ENCODE results near the gene PACRG. TPM values are rescaled to one million over a fixed set of nuclear protein-coding genes. Genes with fewer than 3 reads are reported as not detected.

Gene PACRG
- total and polyA plus RNA-seq, 2 experiments from 2014 or later: 0.17 to 0.68 TPM

DNA sequence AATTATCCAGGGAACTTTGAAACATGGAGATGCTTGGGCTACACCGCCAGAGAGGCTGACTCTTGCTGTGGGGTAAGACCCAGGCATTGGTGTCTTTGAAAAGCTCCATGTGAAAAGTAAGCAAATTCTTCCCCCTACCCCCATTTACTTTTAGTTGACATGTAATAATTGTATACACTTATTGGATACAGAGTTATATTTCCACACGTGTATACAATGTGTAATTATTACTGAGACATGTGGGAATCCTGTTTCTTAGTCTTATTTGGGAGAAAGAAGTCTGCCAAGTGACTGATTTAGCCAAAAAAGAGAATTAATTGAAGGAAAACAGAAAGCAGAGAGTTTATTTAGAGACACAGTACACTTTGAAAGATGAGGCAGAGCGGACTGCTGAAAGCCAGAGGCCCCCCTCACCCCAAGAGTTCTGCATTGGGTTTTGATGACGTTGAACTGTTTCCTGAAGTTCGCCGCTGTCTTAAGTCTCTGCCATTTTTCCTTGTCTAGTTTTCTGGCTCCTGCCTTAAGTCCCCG is 193.8 kb downstream of the PACRG start:
- H3K27ac ChIP-seq (ENCODE audit: low read depth): no peak overlapping the region
- no peaks in the 10 kb centered on the region for H4K20me1 ChIP-seq (replicated peaks; ENCODE audit: insufficient read depth)
- peaks cover 3% of the 10 kb centered on the region for H3K27me3 Mint-ChIP-seq (ENCODE audit: insufficient read depth, low read depth, poor library complexity)
- H3K79me2 ChIP-seq (replicated peaks; ENCODE audit: insufficient read depth): no peaks in the 10 kb centered on the region
- ATAC-seq: no peak
- no peak overlapping the region for H3K4me3 ChIP-seq
- H3K4me3 Mint-ChIP-seq: no peak overlapping the region
- peaks cover 10% of the 10 kb centered on the region; the same call in 2 of the 3 replicates for H3K36me3 Mint-ChIP-seq (ENCODE audit: low read depth)
- H3K9me3 Mint-ChIP-seq: peaks cover 24% of the 10 kb centered on the region
- DNase-seq (ENCODE audit: low spot score): no peak
- TF ChIP-seq, protein P1, sequence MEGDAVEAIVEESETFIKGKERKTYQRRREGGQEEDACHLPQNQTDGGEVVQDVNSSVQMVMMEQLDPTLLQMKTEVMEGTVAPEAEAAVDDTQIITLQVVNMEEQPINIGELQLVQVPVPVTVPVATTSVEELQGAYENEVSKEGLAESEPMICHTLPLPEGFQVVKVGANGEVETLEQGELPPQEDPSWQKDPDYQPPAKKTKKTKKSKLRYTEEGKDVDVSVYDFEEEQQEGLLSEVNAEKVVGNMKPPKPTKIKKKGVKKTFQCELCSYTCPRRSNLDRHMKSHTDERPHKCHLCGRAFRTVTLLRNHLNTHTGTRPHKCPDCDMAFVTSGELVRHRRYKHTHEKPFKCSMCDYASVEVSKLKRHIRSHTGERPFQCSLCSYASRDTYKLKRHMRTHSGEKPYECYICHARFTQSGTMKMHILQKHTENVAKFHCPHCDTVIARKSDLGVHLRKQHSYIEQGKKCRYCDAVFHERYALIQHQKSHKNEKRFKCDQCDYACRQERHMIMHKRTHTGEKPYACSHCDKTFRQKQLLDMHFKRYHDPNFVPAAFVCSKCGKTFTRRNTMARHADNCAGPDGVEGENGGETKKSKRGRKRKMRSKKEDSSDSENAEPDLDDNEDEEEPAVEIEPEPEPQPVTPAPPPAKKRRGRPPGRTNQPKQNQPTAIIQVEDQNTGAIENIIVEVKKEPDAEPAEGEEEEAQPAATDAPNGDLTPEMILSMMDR (conservative IDR thresholded peaks at IDR 0.05; ENCODE audit: low read depth in 2 of 2): no peak
- TF ChIP-seq EZH2 (IDR thresholded peaks at IDR 0.05; ENCODE audit: low read depth, unreplicated experiment): no peak
- no peak for TF ChIP-seq ZNF114 (CRISPR knock-in tag; IDR thresholded peaks at IDR 0.05)
- no peak for TF ChIP-seq STAT1 (IDR thresholded peaks at IDR 0.05; ENCODE audit: unreplicated experiment)
- TF ChIP-seq, protein P2, sequence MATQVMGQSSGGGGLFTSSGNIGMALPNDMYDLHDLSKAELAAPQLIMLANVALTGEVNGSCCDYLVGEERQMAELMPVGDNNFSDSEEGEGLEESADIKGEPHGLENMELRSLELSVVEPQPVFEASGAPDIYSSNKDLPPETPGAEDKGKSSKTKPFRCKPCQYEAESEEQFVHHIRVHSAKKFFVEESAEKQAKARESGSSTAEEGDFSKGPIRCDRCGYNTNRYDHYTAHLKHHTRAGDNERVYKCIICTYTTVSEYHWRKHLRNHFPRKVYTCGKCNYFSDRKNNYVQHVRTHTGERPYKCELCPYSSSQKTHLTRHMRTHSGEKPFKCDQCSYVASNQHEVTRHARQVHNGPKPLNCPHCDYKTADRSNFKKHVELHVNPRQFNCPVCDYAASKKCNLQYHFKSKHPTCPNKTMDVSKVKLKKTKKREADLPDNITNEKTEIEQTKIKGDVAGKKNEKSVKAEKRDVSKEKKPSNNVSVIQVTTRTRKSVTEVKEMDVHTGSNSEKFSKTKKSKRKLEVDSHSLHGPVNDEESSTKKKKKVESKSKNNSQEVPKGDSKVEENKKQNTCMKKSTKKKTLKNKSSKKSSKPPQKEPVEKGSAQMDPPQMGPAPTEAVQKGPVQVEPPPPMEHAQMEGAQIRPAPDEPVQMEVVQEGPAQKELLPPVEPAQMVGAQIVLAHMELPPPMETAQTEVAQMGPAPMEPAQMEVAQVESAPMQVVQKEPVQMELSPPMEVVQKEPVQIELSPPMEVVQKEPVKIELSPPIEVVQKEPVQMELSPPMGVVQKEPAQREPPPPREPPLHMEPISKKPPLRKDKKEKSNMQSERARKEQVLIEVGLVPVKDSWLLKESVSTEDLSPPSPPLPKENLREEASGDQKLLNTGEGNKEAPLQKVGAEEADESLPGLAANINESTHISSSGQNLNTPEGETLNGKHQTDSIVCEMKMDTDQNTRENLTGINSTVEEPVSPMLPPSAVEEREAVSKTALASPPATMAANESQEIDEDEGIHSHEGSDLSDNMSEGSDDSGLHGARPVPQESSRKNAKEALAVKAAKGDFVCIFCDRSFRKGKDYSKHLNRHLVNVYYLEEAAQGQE (IDR thresholded peaks at IDR 0.05; ENCODE audit: unreplicated experiment): no peak
- no peak for TF ChIP-seq ZNF331 (CRISPR knock-in tag; IDR thresholded peaks at IDR 0.05; ENCODE audit: low read depth)
- no peak for TF ChIP-seq EZH2phosphoT487 (IDR thresholded peaks at IDR 0.05; ENCODE audit: unreplicated experiment)
- TF ChIP-seq JUNB (IDR thresholded peaks at IDR 0.05; ENCODE audit: unreplicated experiment): no peak
- TF ChIP-seq CREB1 (CRISPR knock-in tag; IDR thresholded peaks at IDR 0.05; ENCODE audit: low read depth): no peak
- TF ChIP-seq, protein P3, sequence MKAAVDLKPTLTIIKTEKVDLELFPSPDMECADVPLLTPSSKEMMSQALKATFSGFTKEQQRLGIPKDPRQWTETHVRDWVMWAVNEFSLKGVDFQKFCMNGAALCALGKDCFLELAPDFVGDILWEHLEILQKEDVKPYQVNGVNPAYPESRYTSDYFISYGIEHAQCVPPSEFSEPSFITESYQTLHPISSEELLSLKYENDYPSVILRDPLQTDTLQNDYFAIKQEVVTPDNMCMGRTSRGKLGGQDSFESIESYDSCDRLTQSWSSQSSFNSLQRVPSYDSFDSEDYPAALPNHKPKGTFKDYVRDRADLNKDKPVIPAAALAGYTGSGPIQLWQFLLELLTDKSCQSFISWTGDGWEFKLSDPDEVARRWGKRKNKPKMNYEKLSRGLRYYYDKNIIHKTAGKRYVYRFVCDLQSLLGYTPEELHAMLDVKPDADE (IDR thresholded peaks at IDR 0.05): no peak
- TF ChIP-seq, protein P4, sequence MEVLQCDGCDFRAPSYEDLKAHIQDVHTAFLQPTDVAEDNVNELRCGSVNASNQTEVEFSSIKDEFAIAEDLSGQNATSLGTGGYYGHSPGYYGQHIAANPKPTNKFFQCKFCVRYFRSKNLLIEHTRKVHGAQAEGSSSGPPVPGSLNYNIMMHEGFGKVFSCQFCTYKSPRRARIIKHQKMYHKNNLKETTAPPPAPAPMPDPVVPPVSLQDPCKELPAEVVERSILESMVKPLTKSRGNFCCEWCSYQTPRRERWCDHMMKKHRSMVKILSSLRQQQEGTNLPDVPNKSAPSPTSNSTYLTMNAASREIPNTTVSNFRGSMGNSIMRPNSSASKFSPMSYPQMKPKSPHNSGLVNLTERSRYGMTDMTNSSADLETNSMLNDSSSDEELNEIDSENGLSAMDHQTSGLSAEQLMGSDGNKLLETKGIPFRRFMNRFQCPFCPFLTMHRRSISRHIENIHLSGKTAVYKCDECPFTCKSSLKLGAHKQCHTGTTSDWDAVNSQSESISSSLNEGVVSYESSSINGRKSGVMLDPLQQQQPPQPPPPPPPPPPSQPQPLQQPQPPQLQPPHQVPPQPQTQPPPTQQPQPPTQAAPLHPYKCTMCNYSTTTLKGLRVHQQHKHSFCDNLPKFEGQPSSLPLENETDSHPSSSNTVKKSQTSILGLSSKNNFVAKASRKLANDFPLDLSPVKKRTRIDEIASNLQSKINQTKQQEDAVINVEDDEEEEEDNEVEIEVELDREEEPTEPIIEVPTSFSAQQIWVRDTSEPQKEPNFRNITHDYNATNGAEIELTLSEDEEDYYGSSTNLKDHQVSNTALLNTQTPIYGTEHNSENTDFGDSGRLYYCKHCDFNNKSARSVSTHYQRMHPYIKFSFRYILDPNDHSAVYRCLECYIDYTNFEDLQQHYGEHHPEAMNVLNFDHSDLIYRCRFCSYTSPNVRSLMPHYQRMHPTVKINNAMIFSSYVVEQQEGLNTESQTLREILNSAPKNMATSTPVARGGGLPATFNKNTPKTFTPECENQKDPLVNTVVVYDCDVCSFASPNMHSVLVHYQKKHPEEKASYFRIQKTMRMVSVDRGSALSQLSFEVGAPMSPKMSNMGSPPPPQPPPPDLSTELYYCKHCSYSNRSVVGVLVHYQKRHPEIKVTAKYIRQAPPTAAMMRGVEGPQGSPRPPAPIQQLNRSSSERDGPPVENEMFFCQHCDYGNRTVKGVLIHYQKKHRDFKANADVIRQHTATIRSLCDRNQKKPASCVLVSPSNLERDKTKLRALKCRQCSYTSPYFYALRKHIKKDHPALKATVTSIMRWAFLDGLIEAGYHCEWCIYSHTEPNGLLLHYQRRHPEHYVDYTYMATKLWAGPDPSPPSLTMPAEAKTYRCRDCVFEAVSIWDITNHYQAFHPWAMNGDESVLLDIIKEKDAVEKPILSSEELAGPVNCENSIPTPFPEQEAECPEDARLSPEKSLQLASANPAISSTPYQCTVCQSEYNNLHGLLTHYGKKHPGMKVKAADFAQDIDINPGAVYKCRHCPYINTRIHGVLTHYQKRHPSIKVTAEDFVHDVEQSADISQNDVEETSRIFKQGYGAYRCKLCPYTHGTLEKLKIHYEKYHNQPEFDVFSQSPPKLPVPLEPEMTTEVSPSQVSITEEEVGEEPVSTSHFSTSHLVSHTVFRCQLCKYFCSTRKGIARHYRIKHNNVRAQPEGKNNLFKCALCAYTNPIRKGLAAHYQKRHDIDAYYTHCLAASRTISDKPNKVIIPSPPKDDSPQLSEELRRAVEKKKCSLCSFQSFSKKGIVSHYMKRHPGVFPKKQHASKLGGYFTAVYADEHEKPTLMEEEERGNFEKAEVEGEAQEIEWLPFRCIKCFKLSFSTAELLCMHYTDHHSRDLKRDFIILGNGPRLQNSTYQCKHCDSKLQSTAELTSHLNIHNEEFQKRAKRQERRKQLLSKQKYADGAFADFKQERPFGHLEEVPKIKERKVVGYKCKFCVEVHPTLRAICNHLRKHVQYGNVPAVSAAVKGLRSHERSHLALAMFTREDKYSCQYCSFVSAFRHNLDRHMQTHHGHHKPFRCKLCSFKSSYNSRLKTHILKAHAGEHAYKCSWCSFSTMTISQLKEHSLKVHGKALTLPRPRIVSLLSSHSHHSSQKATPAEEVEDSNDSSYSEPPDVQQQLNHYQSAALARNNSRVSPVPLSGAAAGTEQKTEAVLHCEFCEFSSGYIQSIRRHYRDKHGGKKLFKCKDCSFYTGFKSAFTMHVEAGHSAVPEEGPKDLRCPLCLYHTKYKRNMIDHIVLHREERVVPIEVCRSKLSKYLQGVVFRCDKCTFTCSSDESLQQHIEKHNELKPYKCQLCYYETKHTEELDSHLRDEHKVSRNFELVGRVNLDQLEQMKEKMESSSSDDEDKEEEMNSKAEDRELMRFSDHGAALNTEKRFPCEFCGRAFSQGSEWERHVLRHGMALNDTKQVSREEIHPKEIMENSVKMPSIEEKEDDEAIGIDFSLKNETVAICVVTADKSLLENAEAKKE (CRISPR knock-in tag; IDR thresholded peaks at IDR 0.05): no peak
- TF ChIP-seq POLR2AphosphoS5 (IDR thresholded peaks at IDR 0.05; ENCODE audit: low read depth): no peak
- no peak for TF ChIP-seq NANOG (IDR thresholded peaks at IDR 0.05; ENCODE audit: borderline replicate concordance)
- H3K4me2 ChIP-seq: no peak overlapping the region
- H3K36me3 ChIP-seq (ENCODE audit: insufficient read depth): no peaks in the 10 kb centered on the region
- H3K4me1 ChIP-seq (ENCODE audit: insufficient read depth): no peaks in the 10 kb centered on the region
- no peaks in the 10 kb centered on the region for H3F3A ChIP-seq (replicated peaks; ENCODE audit: low read depth)
- no peaks in the 10 kb centered on the region for H3K27me3 ChIP-seq (ENCODE audit: insufficient read depth)
- H3K9me2 ChIP-seq (ENCODE audit: insufficient read depth): 0 out of 2 replicates have a peak, but pooled peaks cover 6% of the 10 kb centered on the region
- 0 out of 2 replicates have a peak overlapping the region, but pooled peaks have one; percentile 4 for H3K27ac Mint-ChIP-seq
- no peaks in the 10 kb centered on the region for H3K4me1 Mint-ChIP-seq
- H2AFZ ChIP-seq: no peak overlapping the region
